KOPT-K1 (cell line): ENCODE results near the gene EMC1.
A peak's percentile ranks its signal among the peaks of the same experiment; 100 is the strongest.
"Not testable (repeated sequence)": the region's sequence is repeated elsewhere in the genome, so short reads cannot be mapped to it uniquely, and the experiment has no call there.

ENCODE experiments used
- H3K27ac ChIP-seq: fragments of 200-600 bp; sonication (generic); 2 replicates; pipeline ENCODE4 v1.5.1; 2016; ENCODE audit warnings: antibody characterized with exemption, mild to moderate bottlenecking, low read depth, low read length; ENCODE audit not compliant: poor library complexity, severe bottlenecking
- H3K36me3 ChIP-seq: fragments of 200-600 bp; sonication (generic); 2 replicates; pipeline ENCODE4 v1.5.1; 2017; ENCODE audit warnings: antibody characterized with exemption, mild to moderate bottlenecking, low read length, moderate library complexity; ENCODE audit not compliant: insufficient read depth
- H3K9me3 ChIP-seq: fragments of 200-600 bp; sonication (generic); 2 replicates; pipeline ENCODE4 v1.5.1; 2017; ENCODE audit warnings: antibody characterized with exemption, low read length, mild to moderate bottlenecking; ENCODE audit not compliant: insufficient read depth, poor library complexity, severe bottlenecking

The EMC1 gene

DNA sequence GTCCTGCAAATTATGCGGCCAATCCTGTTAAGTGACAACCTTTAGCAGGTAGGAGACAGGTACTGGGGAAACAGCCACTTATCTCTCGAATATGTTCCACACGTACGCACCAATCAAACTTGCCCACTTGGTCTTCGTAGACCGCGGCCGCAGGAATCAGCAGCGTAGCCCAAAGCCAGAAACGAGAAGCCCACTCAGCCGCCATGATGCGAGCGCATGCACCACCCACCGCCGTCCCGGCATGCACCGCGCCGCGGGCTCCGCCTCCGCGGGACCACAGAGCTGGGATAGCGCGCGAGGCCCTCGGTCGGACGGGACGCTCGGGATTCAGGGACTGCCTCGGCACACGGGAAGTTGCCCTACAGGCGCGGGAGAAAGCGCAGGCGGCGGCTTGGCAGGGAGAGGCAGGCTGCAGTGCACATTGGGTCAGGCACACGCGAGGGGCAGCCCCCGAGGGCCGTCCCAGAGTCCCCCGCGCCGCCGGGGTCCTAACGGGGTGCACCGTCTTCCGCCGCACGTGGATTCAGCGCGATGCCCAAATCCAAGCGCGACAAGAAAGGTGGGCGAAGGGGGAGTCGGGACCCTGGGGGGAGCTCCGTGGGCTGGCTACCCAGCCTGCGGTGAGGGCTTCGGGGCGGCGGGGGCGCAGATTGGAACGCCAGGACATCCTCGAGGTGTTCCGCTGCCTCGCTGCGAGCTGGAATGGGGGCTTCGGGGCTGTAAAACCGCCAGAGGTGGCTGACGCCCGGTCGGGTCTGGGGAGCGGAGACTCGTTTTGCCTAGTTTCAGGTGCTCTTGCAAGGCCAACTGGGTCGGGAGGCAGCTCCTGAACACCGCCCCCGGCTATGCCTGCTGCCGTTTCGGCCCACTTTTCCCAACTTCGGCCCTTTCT is at the start of gene EMC1, which contains the start of gene MRTO4:
Gene EMC1, minus strand, starts transcription at position 220 of the 892 bp plus-strand sequence. Its CDS starts 15 bp downstream, at position 205.
Gene MRTO4, plus strand, starts transcription at position 501 of the 892 bp plus-strand sequence. Its CDS starts 31 bp downstream, at position 532.
- Histone ChIP-seq H3K36me3 (peaks cover 38% of the 10 kb centered on the region), H3K9me3 (no peaks in the 10 kb centered on the region), H3K27ac (peak within 1 kb of the TSS; percentile 94)

- no peak overlapping the region for H3K27ac ChIP-seq
- H3K9me3 ChIP-seq = peaks cover under 1% of the 10 kb centered on the region
- peaks cover 34% of the 10 kb centered on the region for H3K36me3 ChIP-seq
These were observed 48.9 kb upstream of the EMC1 start for GRCh38 chr1:19300211-19300610.

- Histone ChIP-seq H3K27ac (no peak overlapping the region), H3K36me3 (no peaks in the 10 kb centered on the region), H3K9me3 (peaks cover 11% of the 10 kb centered on the region)
These were observed 43.3 kb upstream of the EMC1 start for GRCh38 chr1:19294638-19295037.

DNA sequence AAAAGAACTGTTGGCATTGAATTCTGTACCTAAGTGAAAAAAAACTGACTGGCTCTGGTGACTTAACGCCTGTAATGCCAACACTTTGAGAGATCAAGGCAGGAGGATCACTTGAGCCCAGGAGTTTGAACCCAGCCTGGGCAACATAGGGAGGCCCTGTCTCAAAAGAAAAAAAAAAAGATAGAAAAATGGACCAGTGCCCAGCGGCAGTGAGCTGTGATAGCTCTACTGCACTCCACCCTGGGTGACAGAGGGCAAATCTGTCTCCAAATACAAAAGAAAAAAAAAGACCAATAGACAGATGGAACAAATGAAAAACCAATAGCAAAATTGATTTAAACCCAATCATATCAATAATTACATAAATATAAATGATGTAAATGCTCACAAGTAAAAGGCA is 37.9 kb upstream of the EMC1 start:
- no peaks in the 10 kb centered on the region for H3K36me3 ChIP-seq
- H3K9me3 ChIP-seq = peaks cover 1% of the 10 kb centered on the region
- H3K27ac ChIP-seq = no peak overlapping the region

- H3K27ac ChIP-seq, H3K36me3 ChIP-seq: not testable (repeated sequence)
These were observed 37.3 kb upstream of the EMC1 start, which contains the start of gene AKR7A3 for GRCh38 chr1:19288324-19289241. Gene AKR7A3 (minus strand): TSS chr1:19288770. CDS start chr1:19288709, 61 bp downstream.

DNA sequence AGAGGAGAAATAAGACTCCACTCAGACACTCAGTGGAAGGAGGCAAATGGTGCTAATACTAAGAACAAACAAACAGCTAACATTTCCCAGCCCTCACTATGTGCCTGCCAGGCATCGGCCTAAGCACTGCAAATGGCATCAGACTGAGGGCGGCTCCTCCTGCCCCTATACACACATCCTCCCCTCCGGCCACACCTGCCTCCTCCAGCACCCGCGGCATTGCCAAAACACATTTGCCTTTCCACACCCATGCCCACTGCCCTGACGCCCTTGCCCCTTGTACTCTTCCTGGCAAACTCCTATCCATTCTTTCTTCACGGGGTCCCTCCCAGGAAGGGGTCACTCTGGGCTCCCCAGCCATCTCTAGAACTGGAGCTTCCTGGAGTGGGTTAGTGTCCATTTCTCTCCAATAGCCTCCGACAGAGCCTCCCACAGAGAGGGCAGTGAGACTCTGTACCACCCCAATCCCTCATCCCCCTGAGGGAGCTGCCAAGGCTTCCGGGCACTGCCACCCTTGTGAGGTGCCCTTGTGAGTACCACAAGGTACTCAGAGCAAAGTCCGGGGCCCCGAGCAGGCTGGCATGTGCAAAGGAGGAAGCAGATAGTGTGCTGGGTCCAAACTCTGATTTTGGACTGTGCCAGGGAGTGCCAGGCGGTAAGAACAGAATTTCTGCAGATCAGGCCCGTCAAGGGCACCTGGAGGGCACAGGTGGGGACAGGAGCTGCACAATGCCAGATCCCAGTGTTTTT is 36.3 kb upstream of the EMC1 start:
- H3K9me3 ChIP-seq = no peaks in the 10 kb centered on the region
- H3K36me3 ChIP-seq = no peaks in the 10 kb centered on the region
- H3K27ac ChIP-seq = no peak overlapping the region

More at GRCh38 chr1:19288324-19289241, 37.3 kb upstream of the EMC1 start, which contains the start of gene AKR7A3:
- H3K9me3 ChIP-seq = not testable (repeated sequence)

GRCh38 chr1:19285807-19286206 is 34.5 kb upstream of the EMC1 start:
- not testable (repeated sequence) for H3K9me3 ChIP-seq, H3K27ac ChIP-seq, H3K36me3 ChIP-seq

DNA sequence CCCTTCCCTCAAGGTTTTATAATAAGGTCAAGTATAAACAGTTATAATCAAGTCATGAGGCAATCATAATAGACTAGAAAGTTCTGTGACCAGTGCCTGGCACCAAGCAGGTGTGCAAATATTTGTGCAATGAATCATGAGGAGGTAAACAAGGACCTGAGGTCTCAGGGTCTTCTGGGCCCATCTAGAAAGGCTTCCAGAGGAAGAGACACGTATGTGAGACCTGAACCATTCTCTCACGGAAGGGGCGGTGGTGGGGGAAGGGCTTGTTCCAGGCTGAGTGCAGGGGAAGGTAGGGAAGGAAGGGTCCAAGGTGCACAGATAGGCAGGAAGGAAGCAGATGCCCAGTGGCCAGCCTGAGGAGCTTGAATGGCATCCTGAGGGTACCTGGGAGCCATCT is 34.0 kb upstream of the EMC1 start:
- not testable (repeated sequence) for H3K9me3 ChIP-seq, H3K36me3 ChIP-seq, H3K27ac ChIP-seq

DNA sequence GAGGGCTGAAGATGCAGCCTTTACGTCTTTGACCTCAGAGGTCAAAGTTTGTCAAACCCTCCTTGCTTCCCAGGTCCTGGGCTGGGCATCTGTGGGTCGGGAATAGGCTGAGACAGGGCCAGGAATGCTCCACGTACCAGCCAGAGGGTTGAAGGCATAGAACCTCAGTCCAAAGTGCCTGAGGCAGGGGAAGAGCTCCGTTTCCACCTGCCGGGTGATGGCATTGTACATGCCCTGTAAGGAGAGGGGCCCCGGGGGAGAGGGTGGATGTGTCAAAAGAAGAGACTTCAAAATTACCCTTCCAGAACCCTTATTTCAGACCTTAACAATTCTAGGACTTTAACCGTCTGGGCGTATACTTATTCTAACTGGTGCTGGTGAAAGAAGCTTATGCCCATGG is 33.6 kb upstream of the EMC1 start:
- Histone ChIP-seq H3K36me3 (no peaks in the 10 kb centered on the region), H3K27ac (no peak overlapping the region), H3K9me3 (no peaks in the 10 kb centered on the region)

DNA sequence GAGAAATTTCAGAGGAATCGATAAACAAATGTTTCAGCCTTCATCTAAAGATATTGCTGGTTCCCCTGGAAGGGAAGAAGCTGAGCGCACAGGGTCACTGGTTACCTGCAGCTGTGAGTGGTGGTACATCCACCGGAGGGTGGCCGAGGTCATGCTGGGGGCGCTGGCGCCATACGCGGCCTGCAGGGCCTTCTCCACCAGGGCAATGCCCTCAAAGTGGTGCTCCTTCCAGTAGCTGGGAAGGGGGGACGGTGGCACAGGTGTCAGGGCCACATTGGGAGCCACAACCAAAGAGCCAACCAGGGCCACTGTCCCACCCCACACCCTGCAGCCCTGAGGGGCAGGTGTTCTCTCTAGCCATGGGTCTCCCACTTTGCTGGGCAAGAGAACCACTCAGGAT is 32.6 kb upstream of the EMC1 start:
- no peaks in the 10 kb centered on the region for H3K36me3 ChIP-seq
- H3K9me3 ChIP-seq = no peaks in the 10 kb centered on the region
- no peak overlapping the region for H3K27ac ChIP-seq

DNA sequence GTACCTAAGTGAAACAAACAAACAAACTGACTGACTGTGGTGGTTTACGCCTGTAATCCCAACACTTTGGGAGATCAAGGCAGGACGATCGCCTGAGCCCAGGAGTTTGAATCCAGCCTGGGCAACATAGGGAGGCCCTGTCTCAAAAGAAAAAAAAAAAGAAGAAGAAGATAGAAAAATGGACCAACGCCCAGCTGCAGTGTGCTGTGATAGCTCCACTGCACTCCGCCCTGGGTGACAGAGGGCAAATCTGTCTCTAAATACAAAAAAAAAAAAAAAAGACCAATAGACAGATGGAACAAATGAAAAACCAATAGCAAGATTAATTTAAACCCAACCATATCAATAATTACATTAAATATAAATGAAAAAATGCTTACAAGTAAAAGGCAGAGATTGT is 23.3 kb upstream of the EMC1 start:
- H3K9me3 ChIP-seq = no peaks in the 10 kb centered on the region
- no peak overlapping the region for H3K27ac ChIP-seq
- no peaks in the 10 kb centered on the region for H3K36me3 ChIP-seq

DNA sequence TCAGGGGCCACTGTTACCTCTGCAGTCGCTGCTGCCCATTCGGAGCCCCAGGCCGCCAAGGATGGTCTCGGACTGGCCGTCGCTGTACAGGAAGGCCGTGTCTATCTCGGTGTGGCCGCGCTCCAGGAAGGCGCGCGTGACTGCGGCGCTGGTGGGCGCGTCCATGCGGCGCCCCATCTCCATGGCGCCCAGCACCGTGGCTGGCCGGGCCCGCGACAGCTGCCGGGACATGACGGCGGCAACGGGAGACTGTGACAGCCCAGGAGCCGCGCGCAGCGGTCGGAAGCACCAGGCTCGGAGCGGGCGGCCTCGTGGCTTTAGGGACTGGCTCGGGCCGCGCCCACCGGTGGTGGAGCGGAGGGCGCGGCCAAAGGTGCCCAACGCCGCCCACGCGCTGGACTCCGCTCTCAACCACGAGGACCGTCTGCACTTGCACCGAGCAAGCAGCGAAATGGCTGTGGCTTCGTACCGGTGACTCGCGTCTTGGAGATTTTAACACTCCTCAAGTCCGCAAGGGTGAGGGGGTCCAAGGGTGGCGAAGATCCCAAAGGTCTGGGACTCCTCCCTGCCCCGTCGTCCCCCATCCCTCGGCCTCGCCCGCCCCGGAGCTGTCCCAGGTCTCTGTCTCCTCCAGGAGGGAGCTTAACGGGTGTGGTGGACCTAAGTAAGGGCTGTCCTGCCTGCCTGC is 22.7 kb upstream of the EMC1 start:
- H3K36me3 ChIP-seq, H3K9me3 ChIP-seq, H3K27ac ChIP-seq: not testable (repeated sequence)

GRCh38 chr1:19273106-19273843 is 22.0 kb upstream of the EMC1 start:
- no peak overlapping the region for H3K27ac ChIP-seq
- H3K9me3 ChIP-seq = no peaks in the 10 kb centered on the region

More at GRCh38 chr1:19273106-19273843, 22.0 kb upstream of the EMC1 start:
- H3K36me3 ChIP-seq = no peaks in the 10 kb centered on the region
